ENCODE measurements around the gene MED15.

- TF ChIP-seq CTCF (IDR thresholded peaks at IDR 0.05) (no peak), POLR2A (IDR thresholded peaks at IDR 0.05) (no peak)
Measured at GRCh38 chr22:20517422-20517821, 10.0 kb downstream of the MED15 start.
